ENCODE results near the gene DPEP1. TPM values are rescaled to one million over a fixed set of nuclear protein-coding genes. Genes with fewer than 3 reads are reported as not detected.
"Not testable (repeated sequence)": the region's sequence is repeated elsewhere in the genome, so short reads cannot be mapped to it uniquely, and the experiment has no call there.

The DPEP1 gene
- total RNA-seq, 3 donors from 2014 or later = not detected

DNA sequence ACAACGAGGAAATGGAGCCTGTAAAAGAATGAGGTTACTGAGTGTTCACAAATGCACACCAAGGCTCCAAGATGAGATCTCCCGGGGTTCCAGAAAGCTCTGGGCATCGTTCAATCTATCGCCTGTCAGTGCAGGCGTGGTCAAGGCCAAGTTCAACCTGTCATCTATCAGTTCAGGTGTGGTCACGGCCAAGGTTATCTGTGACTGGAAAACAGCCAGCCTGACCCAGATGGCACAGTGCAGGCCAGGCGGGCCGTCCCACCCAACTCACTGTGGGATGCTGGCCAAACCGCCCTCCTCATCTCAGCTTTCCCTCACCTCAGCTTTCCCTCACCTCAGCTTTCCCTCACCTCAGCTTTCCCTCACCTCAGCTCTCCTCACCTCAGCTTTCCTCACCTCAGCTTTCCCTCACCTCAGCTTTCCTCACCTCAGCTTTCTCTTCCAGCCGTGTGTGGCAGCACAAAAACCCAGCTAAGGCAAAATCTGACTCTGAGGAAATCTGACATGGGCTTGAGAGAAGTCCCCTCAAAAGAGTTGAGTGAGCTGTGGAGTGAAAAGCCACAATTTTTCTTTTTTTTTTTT lies 41.7 kb downstream of the DPEP1 start:
- DNase-seq (no peak), ATAC-seq (no peak)
- Mint-ChIP-seq H3K4me3 (peak overlapping the region; percentile 92), H3K4me1 (ENCODE audit: low read depth) (peaks cover 25% of the 10 kb centered on the region), H3K36me3 (ENCODE audit: insufficient read depth) (peaks cover 4% of the 10 kb centered on the region), H3K9me3 (no peaks in the 10 kb centered on the region), H3K27me3 (ENCODE audit: low read depth) (no peaks in the 10 kb centered on the region)

DNA sequence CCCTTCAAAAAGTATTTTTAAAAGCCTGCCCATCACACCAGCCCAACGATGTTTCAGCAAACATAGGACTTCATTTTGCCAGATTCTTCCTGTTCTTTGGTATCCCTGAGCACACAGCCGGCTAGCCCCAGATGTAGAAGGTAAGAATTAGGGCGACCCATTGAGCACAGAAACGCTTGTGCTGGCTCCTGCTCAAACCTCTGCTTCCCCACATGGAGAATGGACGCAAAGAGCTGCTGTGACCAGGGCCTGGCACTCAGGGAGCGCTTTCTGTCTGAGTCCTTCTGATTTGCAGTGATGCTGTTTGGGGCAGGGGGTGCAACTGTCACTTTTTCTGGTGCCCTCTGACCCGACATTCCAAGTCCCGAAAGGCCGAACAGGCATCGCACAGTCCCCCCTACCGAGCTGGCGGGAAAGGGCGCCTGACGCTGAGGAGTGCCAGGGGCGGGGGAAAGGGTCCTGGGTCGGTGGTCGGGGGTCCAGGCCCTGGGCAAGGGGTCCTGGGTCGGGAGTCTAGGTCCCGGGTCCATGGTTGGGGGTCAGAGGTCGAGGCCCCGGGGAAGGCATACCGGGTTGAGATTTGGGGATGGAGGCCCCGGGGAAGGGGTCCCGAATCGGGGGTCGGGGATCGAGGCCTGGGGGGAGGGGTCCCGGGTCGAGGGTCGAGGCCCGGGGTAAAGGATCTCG lies 43.1 kb downstream of the DPEP1 start:
- Mint-ChIP-seq H3K36me3 (ENCODE audit: insufficient read depth) (peaks cover 8% of the 10 kb centered on the region), H3K4me1 (ENCODE audit: low read depth) (peaks cover 27% of the 10 kb centered on the region), H3K9me3 (no peaks in the 10 kb centered on the region), H3K27me3 (ENCODE audit: low read depth) (no peaks in the 10 kb centered on the region), H3K4me3 (peak overlapping the region; percentile 92)
- DNase-seq = no peak
- ATAC-seq = no peak

DNA sequence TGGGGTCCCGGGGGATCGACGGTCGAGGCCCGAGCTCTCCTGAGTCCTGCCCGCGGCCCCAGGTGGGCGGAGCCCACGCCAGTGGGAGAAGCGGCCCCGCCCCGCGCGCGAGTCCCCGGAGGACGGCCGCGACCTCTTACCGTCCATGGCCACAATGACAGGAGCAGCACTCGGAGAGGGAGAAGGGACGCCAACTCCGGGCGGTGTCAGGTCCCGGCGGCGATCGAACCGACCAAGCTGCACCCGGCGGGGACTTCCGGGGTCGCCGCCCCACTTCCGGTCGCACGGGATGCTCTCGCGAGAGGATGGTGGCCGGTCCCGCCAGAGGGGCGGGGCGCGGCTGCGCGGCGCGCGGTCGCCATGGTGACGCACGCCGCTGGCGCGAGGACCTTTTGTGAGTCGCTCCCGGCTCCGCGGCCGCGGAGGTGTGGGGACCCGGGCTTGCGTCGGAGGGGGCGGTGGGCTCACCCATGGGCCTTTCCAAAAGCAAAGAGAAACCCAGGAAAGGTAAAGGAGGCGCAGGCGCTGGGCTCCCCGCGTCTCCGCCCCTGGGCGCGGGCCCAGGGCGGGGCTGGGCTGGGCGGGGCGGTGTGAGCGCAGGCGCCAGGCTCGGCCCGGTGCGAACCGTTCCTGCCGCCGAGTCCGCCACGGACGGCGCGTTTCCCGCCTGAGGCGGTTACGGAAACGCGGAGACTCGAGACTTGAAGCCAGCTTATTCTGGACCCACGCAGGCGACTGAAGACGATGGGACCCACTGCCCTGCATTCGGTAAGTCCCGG lies 44.2 kb downstream of the DPEP1 start, which contains the start of the genes CHMP1A and SPATA33:
Gene CHMP1A (minus strand): TSS at position 267 of the 779 bp plus-strand sequence. CDS start 120 bp downstream, at position 147.
Gene SPATA33 (plus strand): TSS at position 395 of the 779 bp plus-strand sequence. CDS start 76 bp downstream, at position 471.
- Mint-ChIP-seq H3K36me3 (ENCODE audit: insufficient read depth) (peaks cover 8% of the 10 kb centered on the region), H3K27me3 (ENCODE audit: low read depth) (no peaks in the 10 kb centered on the region), H3K4me3 (peak within 1 kb of the TSS; percentile 92), H3K4me1 (ENCODE audit: low read depth) (peaks cover 27% of the 10 kb centered on the region), H3K9me3 (no peaks in the 10 kb centered on the region)
- ATAC-seq (peak; percentile 95 to 96), DNase-seq (peak; percentile 92)

DNA sequence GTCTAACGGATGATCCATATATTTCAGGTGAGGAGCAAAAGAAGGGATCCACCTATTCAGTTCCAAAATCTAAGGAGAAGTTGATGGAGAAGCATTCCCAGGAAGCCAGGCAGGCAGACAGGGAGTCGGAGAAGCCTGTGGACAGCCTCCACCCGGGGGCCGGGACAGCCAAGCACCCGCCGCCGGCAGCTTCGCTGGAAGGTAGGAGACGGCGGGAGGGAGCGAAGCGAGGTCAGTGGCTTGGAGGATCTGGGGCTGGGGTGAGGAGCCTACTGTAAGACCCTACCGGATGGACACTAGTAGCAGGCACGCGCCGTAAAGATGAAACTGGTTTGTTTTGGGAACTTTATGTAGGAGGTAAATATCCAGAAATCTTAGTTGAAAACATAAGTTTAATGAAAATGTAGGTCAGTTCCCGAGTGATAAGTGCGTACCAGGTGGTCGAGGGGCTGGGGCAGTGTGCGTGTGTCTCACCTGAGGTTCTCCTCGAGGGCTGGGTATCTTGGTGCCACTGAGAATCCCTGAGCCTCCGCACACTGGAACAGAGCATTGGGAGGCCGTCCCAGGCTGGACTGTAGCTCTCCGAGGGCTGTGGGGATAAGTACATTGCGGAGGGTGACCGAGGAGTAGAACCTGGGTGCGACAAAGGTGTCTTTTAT lies 44.9 kb downstream of the DPEP1 start:
- peaks cover 8% of the 10 kb centered on the region for H3K36me3 Mint-ChIP-seq (ENCODE audit: insufficient read depth)
- no peaks in the 10 kb centered on the region for H3K9me3 Mint-ChIP-seq
- H3K27me3 Mint-ChIP-seq (ENCODE audit: low read depth) = no peaks in the 10 kb centered on the region
- peak overlapping the region; percentile 92 for H3K4me3 Mint-ChIP-seq
- ATAC-seq (no peak), DNase-seq (no peak)
- peaks cover 27% of the 10 kb centered on the region for H3K4me1 Mint-ChIP-seq (ENCODE audit: low read depth)

DNA sequence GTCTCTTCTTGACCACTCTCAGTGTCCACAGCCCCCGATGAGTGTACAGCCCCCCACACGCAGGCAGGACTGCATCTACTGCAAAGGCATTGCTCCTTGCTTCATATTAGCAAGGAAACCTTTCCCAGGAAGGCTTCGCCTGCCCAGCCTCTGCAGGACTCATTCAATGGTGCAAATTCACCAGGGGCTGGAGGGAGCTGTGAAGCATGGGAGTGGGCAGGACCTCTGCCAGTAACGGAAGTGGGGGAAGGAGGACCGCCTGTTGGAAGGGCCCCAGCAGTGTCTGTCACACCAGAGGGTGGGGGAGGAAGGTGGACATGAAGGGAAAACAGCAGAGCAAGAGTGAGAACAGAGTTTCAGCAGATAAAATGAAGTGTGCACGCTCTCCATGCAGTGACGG lies 46.7 kb downstream of the DPEP1 start:
- DNase-seq (no peak), ATAC-seq (no peak)
- no peak overlapping the region for H3K4me3 Mint-ChIP-seq
- peaks cover 6% of the 10 kb centered on the region for H3K36me3 Mint-ChIP-seq (ENCODE audit: insufficient read depth)
- H3K9me3 Mint-ChIP-seq = no peaks in the 10 kb centered on the region
- H3K27me3 Mint-ChIP-seq (ENCODE audit: low read depth) = no peaks in the 10 kb centered on the region
- H3K4me1 Mint-ChIP-seq (ENCODE audit: low read depth) = peaks cover 24% of the 10 kb centered on the region

GRCh38 chr16:89661215-89661614 lies 47.8 kb downstream of the DPEP1 start:
- H3K36me3 Mint-ChIP-seq (ENCODE audit: insufficient read depth) = peaks cover 6% of the 10 kb centered on the region
- H3K4me1 Mint-ChIP-seq (ENCODE audit: low read depth) = peaks cover 16% of the 10 kb centered on the region
- H3K27me3 Mint-ChIP-seq (ENCODE audit: low read depth) = no peaks in the 10 kb centered on the region
- H3K9me3 Mint-ChIP-seq = no peaks in the 10 kb centered on the region
- DNase-seq (no peak), ATAC-seq (no peak)
- no peak overlapping the region for H3K4me3 Mint-ChIP-seq

DNA sequence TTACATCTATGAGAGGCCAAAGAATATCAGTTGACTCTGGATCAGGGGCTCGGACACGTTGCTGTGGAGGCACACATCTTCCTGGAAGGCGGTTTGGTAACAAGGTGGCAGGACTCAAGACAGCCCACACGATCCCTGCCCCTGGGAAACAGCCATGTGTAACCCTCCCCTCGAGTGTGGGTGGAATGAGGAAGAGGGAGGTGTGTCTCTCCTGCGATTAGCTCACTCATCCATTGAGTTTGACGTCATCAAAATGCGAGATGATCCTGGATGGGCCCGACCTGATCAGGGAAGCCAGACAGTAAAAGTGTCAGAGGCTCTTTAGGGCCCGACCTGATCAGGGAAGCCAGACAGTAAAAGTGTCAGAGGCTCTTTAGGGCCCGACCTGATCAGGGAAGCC lies 50.8 kb downstream of the DPEP1 start:
- not testable (repeated sequence) for H3K36me3 Mint-ChIP-seq (ENCODE audit: insufficient read depth)

DNA sequence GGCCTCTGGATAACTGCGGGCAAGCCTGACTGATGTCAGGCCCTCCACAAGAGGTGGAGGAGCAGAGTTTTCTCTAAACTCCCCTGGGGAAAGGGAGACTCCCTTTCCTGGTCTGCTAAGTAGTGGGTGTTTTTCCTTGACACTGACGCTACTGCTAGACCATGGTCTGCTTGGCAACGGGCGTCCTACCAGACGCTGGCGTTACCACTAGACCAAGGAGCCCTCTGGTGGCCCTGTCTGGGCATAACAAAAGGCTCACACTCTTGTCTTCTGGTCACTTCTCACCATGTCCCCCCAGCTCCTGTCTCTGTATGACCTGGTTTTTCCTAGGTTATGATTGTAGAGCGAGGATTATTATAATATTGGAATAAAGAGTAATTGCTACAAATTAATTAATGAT lies 53.6 kb downstream of the DPEP1 start:
- H3K9me3 Mint-ChIP-seq; ATAC-seq; H3K4me3 Mint-ChIP-seq; H3K4me1 Mint-ChIP-seq (ENCODE audit: low read depth); H3K27me3 Mint-ChIP-seq (ENCODE audit: low read depth); DNase-seq; H3K36me3 Mint-ChIP-seq (ENCODE audit: insufficient read depth): not testable (repeated sequence)

More for the DNA sequence above, 50.8 kb downstream of the DPEP1 start:
- H3K4me1 Mint-ChIP-seq (ENCODE audit: low read depth); H3K27me3 Mint-ChIP-seq (ENCODE audit: low read depth); ATAC-seq; H3K4me3 Mint-ChIP-seq; H3K9me3 Mint-ChIP-seq; DNase-seq: not testable (repeated sequence)

GRCh38 chr16:89667633-89668032 lies 54.2 kb downstream of the DPEP1 start:
- H3K9me3 Mint-ChIP-seq = no peaks in the 10 kb centered on the region

GRCh38 chr16:89668790-89669158 lies 55.3 kb downstream of the DPEP1 start:
- H3K9me3 Mint-ChIP-seq = no peaks in the 10 kb centered on the region
- no peak for ATAC-seq
- no peak overlapping the region for H3K4me3 Mint-ChIP-seq
- DNase-seq = no peak
- H3K4me1 Mint-ChIP-seq (ENCODE audit: low read depth) = peaks cover 3% of the 10 kb centered on the region
- no peaks in the 10 kb centered on the region for H3K36me3 Mint-ChIP-seq (ENCODE audit: insufficient read depth)
- H3K27me3 Mint-ChIP-seq (ENCODE audit: low read depth) = no peaks in the 10 kb centered on the region

More at GRCh38 chr16:89667633-89668032, 54.2 kb downstream of the DPEP1 start:
- Mint-ChIP-seq H3K27me3 (ENCODE audit: low read depth) (no peaks in the 10 kb centered on the region), H3K4me3 (no peak overlapping the region), H3K36me3 (ENCODE audit: insufficient read depth) (peaks cover 2% of the 10 kb centered on the region), H3K4me1 (ENCODE audit: low read depth) (peaks cover 3% of the 10 kb centered on the region)
- no peak for DNase-seq
- ATAC-seq = no peak

DNA sequence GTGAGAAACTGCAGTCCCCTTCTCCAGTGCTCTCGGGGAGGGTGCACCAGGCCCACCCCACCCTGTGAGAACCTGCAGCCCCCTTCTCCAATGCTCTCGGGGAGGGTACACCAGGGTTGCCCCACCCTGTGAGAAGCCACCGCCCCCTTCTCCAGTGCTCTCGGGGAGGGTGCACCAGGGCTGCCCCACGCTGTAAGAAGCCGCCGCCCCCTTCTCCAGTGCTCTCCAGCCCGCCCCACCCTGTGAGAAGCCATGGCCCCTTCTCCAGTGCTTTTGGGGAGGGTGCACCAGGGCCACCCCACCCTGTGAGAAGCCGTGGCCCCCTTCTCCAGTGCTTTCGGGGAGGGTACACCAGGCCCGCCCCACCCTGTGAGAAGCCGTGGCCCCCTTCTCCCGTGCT lies 56.3 kb downstream of the DPEP1 start:
- no peaks in the 10 kb centered on the region for H3K9me3 Mint-ChIP-seq
- no peak overlapping the region for H3K4me3 Mint-ChIP-seq
- ATAC-seq (no peak), DNase-seq (no peak)
- peaks cover 3% of the 10 kb centered on the region for H3K4me1 Mint-ChIP-seq (ENCODE audit: low read depth)
- H3K27me3 Mint-ChIP-seq (ENCODE audit: low read depth) = no peaks in the 10 kb centered on the region
- H3K36me3 Mint-ChIP-seq (ENCODE audit: insufficient read depth) = no peaks in the 10 kb centered on the region

DNA sequence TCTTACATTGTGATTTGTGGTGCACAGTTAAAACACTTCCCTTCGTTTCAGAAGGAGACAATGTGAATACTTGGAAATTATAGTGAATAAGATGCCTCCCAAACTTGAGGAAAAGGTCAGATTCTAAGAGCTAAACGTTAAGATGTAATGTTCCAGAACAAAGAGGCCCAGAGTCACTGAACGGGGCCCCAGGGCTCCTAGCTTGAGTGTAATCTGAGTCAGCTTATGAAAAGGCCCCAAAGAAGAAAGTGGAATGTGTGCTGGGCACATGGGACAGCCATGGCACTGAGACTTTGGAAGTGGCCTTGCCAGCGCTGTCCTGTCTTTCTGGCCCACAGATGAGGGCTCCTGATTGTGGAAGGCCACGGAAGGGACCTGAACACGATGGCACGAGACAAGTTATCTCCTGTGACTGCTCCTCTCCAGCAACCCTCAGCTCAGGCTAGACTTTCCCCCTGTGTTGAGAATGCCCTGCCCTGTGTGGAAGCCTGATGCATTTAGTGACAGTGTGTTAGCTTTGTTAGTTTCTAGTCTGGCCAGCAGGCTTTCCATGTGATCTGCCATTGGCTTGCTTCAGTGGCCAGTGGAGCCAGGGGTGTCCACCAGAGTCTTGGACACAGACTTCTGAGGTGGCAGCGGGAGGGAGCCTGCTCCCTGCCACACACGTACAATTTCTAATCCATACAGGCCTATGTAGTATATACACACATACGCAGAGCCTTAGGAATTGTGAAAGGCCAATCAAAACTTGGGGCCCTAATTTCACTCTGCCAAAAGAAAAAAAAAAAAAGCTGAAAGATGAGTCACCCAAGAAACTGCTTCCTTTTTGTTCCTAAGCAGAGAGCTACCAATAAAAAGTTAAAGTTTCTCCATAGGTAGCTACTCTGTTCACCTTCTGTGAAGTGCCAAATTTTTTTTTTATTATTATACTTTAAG lies 57.3 kb downstream of the DPEP1 start:
- no peak overlapping the region for H3K4me3 Mint-ChIP-seq
- H3K27me3 Mint-ChIP-seq (ENCODE audit: low read depth) = no peaks in the 10 kb centered on the region
- ATAC-seq (no peak), DNase-seq (no peak)
- H3K36me3 Mint-ChIP-seq (ENCODE audit: insufficient read depth) = no peaks in the 10 kb centered on the region
- peaks cover 3% of the 10 kb centered on the region for H3K4me1 Mint-ChIP-seq (ENCODE audit: low read depth)
- H3K9me3 Mint-ChIP-seq = no peaks in the 10 kb centered on the region

DNA sequence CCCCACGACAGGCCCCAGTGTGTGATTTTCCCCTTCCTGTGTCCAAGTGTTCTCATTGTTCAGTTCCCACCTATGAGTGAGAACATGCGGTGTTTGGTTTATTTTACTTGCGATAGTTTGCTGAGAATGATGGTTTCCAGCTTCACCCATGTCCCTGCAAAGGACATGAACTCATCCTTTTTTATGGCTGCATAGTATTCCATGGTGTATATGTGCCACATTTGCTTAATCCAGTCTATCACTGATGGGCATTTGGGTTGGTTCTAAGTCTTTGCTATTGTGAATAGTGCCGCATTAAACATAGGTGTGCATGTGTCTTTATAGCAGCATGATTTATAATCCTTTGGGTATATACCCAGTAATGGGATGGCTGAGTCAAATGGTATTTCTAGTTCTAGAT lies 58.1 kb downstream of the DPEP1 start:
- H3K27me3 Mint-ChIP-seq (ENCODE audit: low read depth); H3K9me3 Mint-ChIP-seq; ATAC-seq; H3K4me3 Mint-ChIP-seq; H3K36me3 Mint-ChIP-seq (ENCODE audit: insufficient read depth); H3K4me1 Mint-ChIP-seq (ENCODE audit: low read depth); DNase-seq: not testable (repeated sequence)
